ENCODE measurements around the gene TEPSIN.

TEPSIN gene

GRCh38 chr17:81203136-81203535 lies 35.7 kb downstream of the TEPSIN start:
- H3K4me3 ChIP-seq (replicated peaks in 1 of 2; ENCODE audit: low read depth in 2 of 2, low read length in 2 of 2): no peak overlapping the region
- no peak for TF ChIP-seq CTCF (IDR thresholded peaks at IDR 0.05; ENCODE audit: low read depth, low read length)
- no peak for DNase-seq (ENCODE audit: low read depth in 2 of 2)

- no peak for DNase-seq (ENCODE audit: low read depth in 2 of 2)
- no peak for TF ChIP-seq CTCF (IDR thresholded peaks at IDR 0.05; ENCODE audit: low read depth, low read length)
- H3K4me3 ChIP-seq (replicated peaks in 1 of 2; ENCODE audit: low read depth in 2 of 2, low read length in 2 of 2): no peak overlapping the region
These were observed 36.5 kb downstream of the TEPSIN start for GRCh38 chr17:81202318-81202717.

GRCh38 chr17:81200695-81201580 lies 37.9 kb downstream of the TEPSIN start:
- peak; percentile 80 to 82 for DNase-seq (ENCODE audit: low read depth in 2 of 2)
- peak; percentile 76 for TF ChIP-seq CTCF (IDR thresholded peaks at IDR 0.05; ENCODE audit: low read depth, low read length)

GRCh38 chr17:81200201-81200600 lies 38.7 kb downstream of the TEPSIN start:
- DNase-seq (ENCODE audit: low read depth in 2 of 2): no peak
- no peak for TF ChIP-seq CTCF (IDR thresholded peaks at IDR 0.05; ENCODE audit: low read depth, low read length)
- no peak overlapping the region for H3K4me3 ChIP-seq (replicated peaks in 1 of 2; ENCODE audit: low read depth in 2 of 2, low read length in 2 of 2)

More at GRCh38 chr17:81200695-81201580, 37.9 kb downstream of the TEPSIN start:
- no peak overlapping the region for H3K4me3 ChIP-seq (replicated peaks in 1 of 2; ENCODE audit: low read depth in 2 of 2, low read length in 2 of 2)

- DNase-seq (ENCODE audit: low read depth in 2 of 2): no peak
- H3K4me3 ChIP-seq (replicated peaks in 1 of 2; ENCODE audit: low read depth in 2 of 2, low read length in 2 of 2): no peak overlapping the region
- no peak for TF ChIP-seq CTCF (IDR thresholded peaks at IDR 0.05; ENCODE audit: low read depth, low read length)
These were observed 39.4 kb downstream of the TEPSIN start for GRCh38 chr17:81199482-81199830.

- TF ChIP-seq CTCF (IDR thresholded peaks at IDR 0.05; ENCODE audit: low read depth, low read length): no peak
- H3K4me3 ChIP-seq (replicated peaks in 1 of 2; ENCODE audit: low read depth in 2 of 2, low read length in 2 of 2): no peak overlapping the region
- DNase-seq (ENCODE audit: low read depth in 2 of 2): no peak
These were observed 39.9 kb downstream of the TEPSIN start for GRCh38 chr17:81198826-81199481.

Measured in cardiac fibroblast (primary cell).